H1 (cell line): Measurements from ENCODE around the gene PKN3. TPM values are rescaled to one million over a fixed set of nuclear protein-coding genes. Genes with fewer than 3 reads are reported as not detected.

ENCODE experiments used
- CHD2 ChIP-seq: IDR thresholded peaks from 2 replicates; pipeline ENCODE4 v1.6.1; 2012; ENCODE audit warnings: low read length, improper control_type of control experiment
- SIRT6 ChIP-seq: IDR thresholded peaks from one replicate; pipeline ENCODE4 v1.7.1; 2012; ENCODE audit warnings: low read length, inconsistent platforms
- TCF12 ChIP-seq: IDR thresholded peaks from 2 replicates; pipeline ENCODE4 v1.6.1; 2011; ENCODE audit warnings: low read depth, mild to moderate bottlenecking, low read length
- polyA plus RNA-seq, 7 experiments: library from polyadenylated mRNA; depleted of rRNA in 3 of 7; stranded (reverse) in 5 of 7; unstranded in 2 of 7; fragments of >200 nt in 5 of 7; fragments of 200-250 nt in 2 of 7; gene quantifications; 1 replicate in 5 of 7; 2 replicates in 1 of 7; 4 replicates in 1 of 7; pipeline versions ENCODE4 v1.2.1 to v1.2.3, GENCODE V29; 2011 to 2013; ENCODE audit warnings: missing spikeins in 2 of 7, mixed read lengths in 2 of 7
- total RNA-seq: library from RNA; stranded (reverse); fragmentation: NEBNext Ultra II Directional; extraction: Animal tissue kit (Norgen Biotek cat#: 25700); gene quantifications from 2 replicates; pipeline ENCODE4 v1.2.1, GENCODE V29; 2021

Gene PKN3
- total and polyA plus RNA-seq, 2 of the 8 experiments (the other 6 are each of a cell fraction or from before 2014, with no cell fraction given), result 15.7 to 16.3 TPM

DNA sequence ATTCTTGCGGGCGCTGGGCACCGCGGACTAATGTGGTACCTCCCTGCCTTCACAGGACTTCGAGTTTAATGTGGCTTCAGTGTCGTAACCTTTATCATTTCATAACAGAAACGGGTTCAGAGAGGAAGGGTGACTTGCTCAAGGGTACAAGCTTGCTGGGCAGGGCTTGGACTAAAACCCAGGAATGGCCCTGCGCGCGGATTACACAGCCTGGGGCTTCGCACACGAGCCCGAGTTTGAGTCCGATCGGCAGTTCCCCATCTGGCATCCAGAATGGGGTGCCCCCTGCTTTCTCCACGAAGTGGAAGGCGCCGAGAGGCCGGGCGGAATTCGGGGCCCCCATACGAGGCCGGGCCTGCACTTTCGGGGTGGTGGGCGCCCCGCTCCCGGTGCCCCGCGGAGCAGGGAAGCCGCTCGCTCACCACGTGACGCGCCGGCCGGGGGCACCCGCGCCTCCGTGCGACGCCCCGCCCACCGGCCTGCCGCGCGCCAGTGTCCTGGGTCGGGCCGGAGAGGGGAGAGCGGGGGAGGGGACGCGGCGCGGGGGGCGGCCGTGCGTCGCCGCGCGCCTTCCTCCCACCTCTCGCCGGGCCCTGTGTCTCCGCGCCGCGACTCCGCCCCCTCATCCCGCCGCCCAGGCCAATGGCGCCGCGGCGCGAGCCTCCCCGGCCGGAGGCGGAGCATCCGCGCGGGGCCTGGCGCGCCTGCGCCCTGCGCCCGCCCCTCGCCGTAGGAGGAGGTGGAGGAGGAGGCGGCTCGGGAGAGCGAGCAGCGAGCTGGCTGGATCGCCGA lies 13.6 kb upstream of the PKN3 start, which contains the start of gene SET (continued):
- TF ChIP-seq SIRT6 (no peak), TCF12 (0 out of 2 replicates have a peak, but pooled peaks have one; percentile 3), CHD2 (no peak)
